B cell (primary cell): ENCODE measurements around the gene SRPK1.

Experiments
- CTCF ChIP-seq: fragments of 200-600 bp; IDR thresholded peaks from one replicate; pipeline ENCODE4 v1.8.0; 2022; ENCODE audit warnings: antibody characterized with exemption, mild to moderate bottlenecking
- EZH2 ChIP-seq: IDR thresholded peaks from 2 replicates; pipeline ENCODE4 v1.6.1; 2012; ENCODE audit warnings: borderline replicate concordance, low read depth, mild to moderate bottlenecking, moderate library complexity, low read length; ENCODE audit not compliant: insufficient read depth, poor library complexity, severe bottlenecking

GRCh38 chr6:35905841-35906498 lies 14.9 kb downstream of the SRPK1 start:
- no peak for TF ChIP-seq CTCF
- TF ChIP-seq EZH2 = no peak
